ENCODE data around the gene TMEM200C.
"Not testable (repeated sequence)": the region's sequence is repeated elsewhere in the genome, so short reads cannot be mapped to it uniquely, and the experiment has no call there.

The TMEM200C gene

GRCh38 chr18:5892823-5893431 is 2.4 kb downstream of the TMEM200C start:
- DNase-seq (ENCODE audit: low spot score): no peak

GRCh38 chr18:5891854-5892215 is 3.5 kb downstream of the TMEM200C start:
- DNase-seq (ENCODE audit: low spot score): no peak

- peak; percentile 32 for DNase-seq (ENCODE audit: low spot score)
Measured at GRCh38 chr18:5891184-5891853, 4.0 kb downstream of the TMEM200C start.

GRCh38 chr18:5890331-5891183 is 4.8 kb downstream of the TMEM200C start:
- peak; percentile 83 for DNase-seq (ENCODE audit: low spot score)

GRCh38 chr18:5885361-5885760 is 10.0 kb downstream of the TMEM200C start:
- no peak for DNase-seq (ENCODE audit: low spot score)

- no peak for DNase-seq (ENCODE audit: low spot score)
Measured at GRCh38 chr18:5884375-5884774, 10.9 kb downstream of the TMEM200C start.

- DNase-seq (ENCODE audit: low spot score): peak; percentile 10
Measured at GRCh38 chr18:5879479-5879882, 15.8 kb downstream of the TMEM200C start.

GRCh38 chr18:5876891-5877290 is 18.4 kb downstream of the TMEM200C start:
- DNase-seq (ENCODE audit: low spot score): no peak

GRCh38 chr18:5874336-5874735 is 21.0 kb downstream of the TMEM200C start:
- DNase-seq (ENCODE audit: low spot score): no peak

GRCh38 chr18:5872886-5873285 is 22.4 kb downstream of the TMEM200C start:
- DNase-seq (ENCODE audit: low spot score): no peak

- DNase-seq (ENCODE audit: low spot score): no peak
Measured at GRCh38 chr18:5871426-5871825, 23.9 kb downstream of the TMEM200C start.

- peak; percentile 74 for DNase-seq (ENCODE audit: low spot score)
Measured at GRCh38 chr18:5868218-5868854, 27.0 kb downstream of the TMEM200C start.

- DNase-seq (ENCODE audit: low spot score): no peak
Measured at GRCh38 chr18:5865521-5865920, 29.8 kb downstream of the TMEM200C start.

- not testable (repeated sequence) for DNase-seq (ENCODE audit: low spot score)
Measured at GRCh38 chr18:5862127-5862526, 33.2 kb downstream of the TMEM200C start.

- DNase-seq (ENCODE audit: low spot score): no peak
Measured at GRCh38 chr18:5857180-5857579, 38.1 kb downstream of the TMEM200C start.

- DNase-seq (ENCODE audit: low spot score): no peak
Measured at GRCh38 chr18:5853253-5853652, 42.1 kb downstream of the TMEM200C start.

- no peak for DNase-seq (ENCODE audit: low spot score)
Measured at GRCh38 chr18:5851998-5852397, 43.3 kb downstream of the TMEM200C start.

- DNase-seq (ENCODE audit: low spot score): no peak
Measured at GRCh38 chr18:5842653-5843052, 52.7 kb downstream of the TMEM200C start.

- DNase-seq (ENCODE audit: low spot score): no peak
Measured at GRCh38 chr18:5841518-5841917, 53.8 kb downstream of the TMEM200C start.

- DNase-seq (ENCODE audit: low spot score): no peak
Measured at GRCh38 chr18:5840547-5840946, 54.8 kb downstream of the TMEM200C start.

GRCh38 chr18:5840025-5840424 is 55.3 kb downstream of the TMEM200C start:
- no peak for DNase-seq (ENCODE audit: low spot score)

- no peak for DNase-seq (ENCODE audit: low spot score)
Measured at GRCh38 chr18:5839102-5839501, 56.2 kb downstream of the TMEM200C start.

Data from iPS-NIHi11 (cell line).